Suprapubic skin (tissue), 3 donors: ENCODE measurements around the gene CCDC63.

Experiments used
- EP300 ChIP-seq: sonication (generic); formaldehyde crosslinking; IDR thresholded peaks from one replicate; pipeline ENCODE4 v1.6.1; 2017; ENCODE audit warnings: antibody characterized with exemption
- POLR2A ChIP-seq, 2 donors: fragments of 450-650 bp; IDR thresholded peaks; one replicate each; pipeline ENCODE4 v1.6.1; 2017; ENCODE audit warnings: antibody characterized with exemption in 2 of 2, mild to moderate bottlenecking in 2 of 2, moderate library complexity in 2 of 2
- TF ChIP-seq, protein P1 (sequence below), 2 donors: fragments of 200-600 bp in 1 of 2; fragments of 450-650 bp in 1 of 2; sonication (generic) in 1 of 2; IDR thresholded peaks; one replicate each; pipeline ENCODE4 v1.5.1; 2016 to 2019; ENCODE audit warnings: antibody characterized with exemption in 2 of 2, mild to moderate bottlenecking in 1 of 2, moderate library complexity in 1 of 2

GRCh38 chr12:110916295-110916875, 69.6 kb downstream of the CCDC63 start:
- TF ChIP-seq, protein P1, sequence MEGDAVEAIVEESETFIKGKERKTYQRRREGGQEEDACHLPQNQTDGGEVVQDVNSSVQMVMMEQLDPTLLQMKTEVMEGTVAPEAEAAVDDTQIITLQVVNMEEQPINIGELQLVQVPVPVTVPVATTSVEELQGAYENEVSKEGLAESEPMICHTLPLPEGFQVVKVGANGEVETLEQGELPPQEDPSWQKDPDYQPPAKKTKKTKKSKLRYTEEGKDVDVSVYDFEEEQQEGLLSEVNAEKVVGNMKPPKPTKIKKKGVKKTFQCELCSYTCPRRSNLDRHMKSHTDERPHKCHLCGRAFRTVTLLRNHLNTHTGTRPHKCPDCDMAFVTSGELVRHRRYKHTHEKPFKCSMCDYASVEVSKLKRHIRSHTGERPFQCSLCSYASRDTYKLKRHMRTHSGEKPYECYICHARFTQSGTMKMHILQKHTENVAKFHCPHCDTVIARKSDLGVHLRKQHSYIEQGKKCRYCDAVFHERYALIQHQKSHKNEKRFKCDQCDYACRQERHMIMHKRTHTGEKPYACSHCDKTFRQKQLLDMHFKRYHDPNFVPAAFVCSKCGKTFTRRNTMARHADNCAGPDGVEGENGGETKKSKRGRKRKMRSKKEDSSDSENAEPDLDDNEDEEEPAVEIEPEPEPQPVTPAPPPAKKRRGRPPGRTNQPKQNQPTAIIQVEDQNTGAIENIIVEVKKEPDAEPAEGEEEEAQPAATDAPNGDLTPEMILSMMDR (IDR thresholded peaks at IDR 0.05) = no peak
- TF ChIP-seq EP300 = no peak
- no peak for TF ChIP-seq POLR2A (IDR thresholded peaks at IDR 0.05)
